Endothelial cell of hepatic sinusoid (primary cell): ENCODE measurements around the gene DROSHA.

Experiments
- in situ Hi-C: cut with HindIII; loops from 2 replicates; pipeline ENCODE4 v1.10.0; 2017; ENCODE audit warnings: low sequenced_read_pairs

The DROSHA gene

GRCh38 chr5:31523041-31523440, 8.9 kb downstream of the DROSHA start:
- in situ Hi-C loops = no loop called here

DNA sequence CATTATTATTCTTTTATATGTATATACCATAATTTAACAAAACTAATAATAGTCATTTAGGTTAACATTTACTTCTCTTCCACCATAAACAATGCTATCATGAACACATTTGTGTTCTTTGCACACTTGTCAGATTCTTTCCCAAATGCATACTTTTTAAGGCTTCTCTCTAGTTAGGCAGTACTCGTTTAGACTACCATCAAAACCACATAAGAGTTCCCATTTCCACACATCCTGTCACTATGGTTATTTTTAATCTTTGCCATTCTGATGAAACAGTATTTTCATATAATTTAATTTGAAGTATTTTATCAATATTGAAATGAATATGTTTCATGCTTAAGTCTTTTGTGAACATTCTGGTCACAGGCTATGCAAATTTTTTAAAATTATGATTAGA, 15.1 kb downstream of the DROSHA start:
- in situ Hi-C loops = no loop called here

GRCh38 chr5:31511305-31511704, 20.6 kb downstream of the DROSHA start:
- in situ Hi-C loops = no loop called here

DNA sequence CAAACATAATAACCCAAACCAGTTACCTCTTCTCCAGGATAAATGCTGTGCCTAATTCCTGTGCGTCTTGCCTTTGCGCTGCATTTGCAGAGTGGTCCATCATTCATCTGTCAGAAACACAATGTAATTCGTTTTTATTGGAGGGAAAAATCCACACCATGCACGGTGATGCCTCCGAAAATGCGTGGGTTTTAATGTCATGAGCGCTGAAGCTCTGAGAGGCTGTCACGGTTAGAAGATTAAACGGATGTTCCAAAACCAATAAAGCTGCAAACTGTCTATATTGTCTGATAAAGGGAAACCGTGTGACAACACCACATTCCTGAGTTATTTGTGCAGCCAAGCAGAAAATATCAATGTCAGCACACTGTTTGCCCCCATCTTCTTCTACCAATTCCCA, 27.4 kb downstream of the DROSHA start:
- in situ Hi-C loops = no loop called here

- in situ Hi-C loops = no loop called here
Observed at GRCh38 chr5:31502506-31502905, 29.4 kb downstream of the DROSHA start.

DNA sequence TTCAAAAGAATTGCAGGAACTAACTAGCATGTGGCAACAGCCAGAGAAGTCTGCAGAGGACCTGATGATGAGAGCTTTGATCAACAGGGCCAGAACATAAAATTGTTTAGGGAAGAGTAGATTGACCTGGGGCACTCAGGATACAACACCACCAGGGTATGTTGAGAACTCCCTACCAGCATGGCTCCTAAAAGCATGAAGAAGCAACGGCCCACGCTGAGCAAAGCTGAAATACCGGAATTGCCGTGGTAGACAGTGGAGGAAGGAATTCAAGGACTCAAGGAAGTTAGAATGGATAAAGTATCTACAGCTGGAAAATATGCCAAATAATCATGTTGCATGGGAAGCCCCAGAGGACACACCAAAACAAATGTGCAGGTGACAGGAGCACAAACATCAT, 31.6 kb downstream of the DROSHA start:
- in situ Hi-C loops = no loop called here

DNA sequence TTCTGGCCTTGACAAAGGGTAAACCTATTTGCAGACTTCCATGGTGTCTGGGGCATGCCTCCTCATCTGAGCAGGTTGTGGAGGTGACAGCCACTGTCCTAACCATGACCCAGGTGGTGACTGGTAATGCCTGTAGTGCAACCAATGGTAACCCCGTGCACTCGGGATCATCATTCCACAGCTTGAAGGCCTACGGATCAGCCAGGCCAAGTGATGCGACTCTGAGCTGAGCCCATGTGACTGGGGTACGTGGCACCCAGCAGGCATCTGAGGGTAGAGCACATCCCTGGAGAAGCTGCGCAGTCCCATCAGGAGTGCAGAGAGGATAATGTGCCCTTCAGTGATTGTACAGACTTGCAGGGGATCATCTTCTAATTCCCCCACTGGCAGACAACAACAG, 35.0 kb downstream of the DROSHA start:
- in situ Hi-C loops = no loop called here

DNA sequence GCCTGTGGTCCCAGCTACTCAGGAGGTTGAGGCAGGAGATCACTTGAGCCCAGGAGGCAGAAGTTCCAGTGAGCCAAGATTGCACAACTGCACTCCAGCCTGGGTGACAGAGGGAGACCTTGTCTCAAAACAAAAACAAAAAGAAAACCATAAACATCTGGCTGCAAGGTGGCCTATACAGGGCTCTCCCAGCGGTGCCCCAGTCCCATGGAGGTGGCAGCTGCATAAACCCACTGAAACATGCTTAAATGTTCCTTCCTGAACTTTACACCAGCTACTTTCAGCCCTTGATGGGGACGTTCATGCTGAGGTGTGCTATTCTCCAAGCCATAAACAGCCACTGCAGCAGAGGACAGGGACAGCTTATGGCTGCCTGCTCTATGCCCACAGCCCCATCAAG, 35.6 kb downstream of the DROSHA start:
- in situ Hi-C loops = no loop called here

DNA sequence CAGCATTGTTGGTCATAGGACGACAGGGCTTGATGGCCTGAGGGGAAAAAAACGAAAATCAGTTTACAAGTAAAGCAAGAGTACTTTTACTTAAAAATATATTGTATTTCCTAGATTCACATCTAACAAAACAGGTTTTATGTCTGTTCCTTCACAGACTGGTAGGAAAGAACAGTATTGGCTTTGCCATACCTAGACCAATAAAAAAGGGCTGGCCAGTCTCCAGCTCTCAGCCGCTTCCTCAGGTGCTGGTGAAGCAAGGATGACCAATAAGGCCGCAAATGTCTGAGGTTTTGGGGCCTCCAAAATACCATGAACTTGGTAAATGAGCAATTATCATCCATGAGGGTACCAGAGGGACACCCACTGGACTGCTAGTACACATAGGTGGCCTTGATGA, 36.6 kb downstream of the DROSHA start:
- in situ Hi-C loops = no loop called here

DNA sequence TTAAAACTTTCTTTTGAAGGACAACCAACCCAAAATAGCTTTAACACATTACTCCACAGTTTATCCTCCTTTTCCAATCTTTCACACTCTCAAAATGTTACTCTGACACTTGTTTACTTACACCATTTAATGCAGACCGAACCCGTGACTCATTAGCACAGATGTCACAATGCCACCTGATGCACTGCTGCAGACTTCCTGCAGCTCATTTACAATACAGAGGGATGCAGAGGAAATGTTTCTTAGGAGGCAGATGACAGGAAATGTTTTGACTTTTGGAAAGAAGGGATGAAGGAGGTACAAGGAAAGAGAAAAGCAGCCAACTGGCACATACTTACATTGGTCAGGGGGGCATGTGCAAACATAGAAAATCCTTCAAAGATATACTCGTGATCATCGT, 39.0 kb downstream of the DROSHA start:
- in situ Hi-C loops = no loop called here

DNA sequence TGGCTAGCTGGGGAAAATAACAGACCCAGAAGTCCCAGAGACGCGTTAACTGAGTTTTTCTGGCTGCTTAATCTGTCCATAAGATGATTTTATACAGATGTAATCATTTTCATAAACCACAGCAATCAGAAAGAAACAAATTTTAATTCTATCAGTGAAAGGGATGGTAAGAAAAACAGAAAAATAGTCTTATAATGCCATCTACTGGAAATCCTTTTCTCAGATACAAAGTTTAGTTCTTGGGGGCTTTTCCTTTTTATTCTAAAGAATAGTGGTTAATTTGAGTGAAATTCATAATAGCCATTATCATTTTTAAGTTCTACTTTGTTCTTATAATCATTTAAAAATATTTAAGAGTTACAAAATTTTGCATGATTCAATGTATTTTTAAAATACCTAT, 44.4 kb downstream of the DROSHA start:
- in situ Hi-C loops = no loop called here

DNA sequence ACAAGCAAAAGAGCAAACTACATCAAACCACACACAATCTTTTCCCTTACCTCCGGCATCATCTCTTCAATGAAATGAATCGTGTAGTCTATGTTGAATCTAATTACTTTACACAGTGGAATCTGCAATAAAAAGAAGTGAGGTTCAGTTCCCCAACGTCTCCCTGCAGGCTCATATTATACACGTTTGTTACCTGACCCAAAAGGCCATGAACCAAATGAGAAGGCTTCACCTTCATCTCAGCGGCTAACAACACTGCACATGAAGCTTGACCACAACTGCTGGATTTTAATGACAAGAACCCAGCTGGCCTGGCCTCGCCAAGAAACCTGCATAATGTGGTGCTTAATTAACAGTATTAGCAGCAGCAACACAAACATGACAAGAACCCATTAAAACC, 45.5 kb downstream of the DROSHA start:
- in situ Hi-C loops = no loop called here

DNA sequence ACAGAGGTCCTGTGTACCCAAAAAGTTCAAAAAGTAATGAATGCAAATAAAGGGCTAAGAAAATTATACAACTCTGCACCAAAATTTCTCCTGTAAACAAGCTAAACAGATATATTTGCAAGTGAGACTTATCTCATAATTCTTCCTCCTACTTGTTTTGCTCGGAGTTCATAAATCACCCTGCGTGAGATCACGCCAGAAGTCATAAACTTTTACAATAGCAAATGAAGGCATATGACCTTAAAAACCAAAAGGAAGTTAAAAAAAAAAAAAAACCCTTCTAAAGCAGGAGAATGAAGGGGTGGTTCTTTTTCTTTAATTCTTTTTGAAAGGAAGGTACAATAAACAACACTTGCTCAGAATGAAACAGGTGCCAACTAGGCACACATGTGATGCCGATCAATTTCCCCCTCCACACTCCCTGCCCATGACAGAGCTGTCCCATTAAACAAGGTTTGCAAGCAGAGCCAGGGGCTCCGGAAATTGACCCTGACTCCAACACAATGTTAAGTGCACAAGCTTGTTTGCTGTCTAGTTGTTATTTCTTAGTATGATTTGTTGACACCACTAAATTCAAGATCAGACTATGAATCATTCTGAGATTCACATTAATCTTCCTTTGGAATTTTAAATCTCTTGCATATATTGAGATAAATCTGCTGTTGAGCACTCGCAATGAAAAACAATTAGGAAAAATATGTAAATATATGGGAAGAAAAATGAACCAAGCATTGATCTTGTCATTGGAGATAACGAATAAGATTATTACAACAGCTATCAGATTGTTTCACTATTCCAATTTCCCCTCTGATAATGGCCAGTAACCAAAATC, 46.3 kb downstream of the DROSHA start:
- in situ Hi-C loops = no loop called here

GRCh38 chr5:31481531-31482165, 50.2 kb downstream of the DROSHA start:
- in situ Hi-C loops = no loop called here

- in situ Hi-C loops = loop anchor here (5.0 kb wide), 1 partner anchor 52 kb away; no protein-coding TSS in a partner anchor
Observed at GRCh38 chr5:31479706-31480105, 52.2 kb downstream of the DROSHA start.

DNA sequence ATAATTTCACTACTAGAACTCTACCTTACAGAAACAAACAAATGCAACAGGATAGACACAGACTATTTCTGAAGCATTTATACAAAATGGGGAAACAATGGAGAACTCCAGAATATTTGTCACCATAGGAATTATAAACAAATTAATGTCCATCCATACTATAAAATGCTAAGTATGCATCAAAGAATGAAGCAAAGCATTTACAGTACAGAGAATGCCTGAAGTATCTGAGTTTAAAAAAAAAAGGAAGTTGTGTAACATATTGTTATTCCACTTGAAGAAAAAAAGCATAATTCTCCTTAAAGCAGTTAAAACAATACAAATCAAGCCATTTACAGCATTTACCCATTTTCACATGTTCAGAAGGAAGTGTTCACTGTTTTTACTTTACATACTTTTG, 53.0 kb downstream of the DROSHA start:
- in situ Hi-C loops = loop anchor here (5.0 kb wide), 1 partner anchor 52 kb away; no protein-coding TSS in a partner anchor

- in situ Hi-C loops = loop anchor here (5.0 kb wide), 1 partner anchor 51 kb away; no protein-coding TSS in a partner anchor
Observed at GRCh38 chr5:31477971-31478370, 53.9 kb downstream of the DROSHA start.

- in situ Hi-C loops = loop anchor here (5.0 kb wide), 1 partner anchor 50 kb away; no protein-coding TSS in a partner anchor
Observed at GRCh38 chr5:31477516-31477915, 54.4 kb downstream of the DROSHA start.

- in situ Hi-C loops = loop anchor here (5.0 kb wide), 1 partner anchor 49 kb away; no protein-coding TSS in a partner anchor
Observed at GRCh38 chr5:31476738-31477141, 55.2 kb downstream of the DROSHA start.

GRCh38 chr5:31471916-31472315, 60.0 kb downstream of the DROSHA start:
- in situ Hi-C loops = no loop called here

- in situ Hi-C loops = no loop called here
Observed at GRCh38 chr5:31471040-31471439, 60.9 kb downstream of the DROSHA start.

DNA sequence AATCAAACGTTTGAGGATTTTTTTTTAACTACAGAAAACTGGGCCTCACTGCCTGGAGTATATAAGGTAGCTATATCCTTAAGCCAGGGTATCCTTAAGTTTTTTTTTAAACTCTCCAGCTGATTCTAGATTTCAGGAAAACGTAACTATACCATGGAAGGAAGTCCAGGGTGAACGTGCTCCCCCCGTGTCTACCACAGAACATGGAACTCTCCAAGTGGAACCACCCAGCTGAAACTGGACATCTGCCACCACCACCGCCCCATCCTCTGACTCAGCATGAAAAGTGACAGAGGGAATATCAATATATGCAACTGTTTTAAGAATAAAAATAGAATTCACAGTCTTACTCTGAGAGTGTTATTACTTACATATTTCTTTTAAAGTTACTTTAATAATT, 61.3 kb downstream of the DROSHA start:
- in situ Hi-C loops = no loop called here
